GM21825 (cell line): ENCODE measurements around the gene HLA-DRB5.
"Not testable (repeated sequence)": the region's sequence is repeated elsewhere in the genome, so short reads cannot be mapped to it uniquely, and the experiment has no call there.

Experiments used
- ATAC-seq: cut with Tn5 transposase; IDR thresholded peaks from one replicate; pipeline ENCODE4 v1.9.1; 2021; ENCODE audit warnings: mild to moderate bottlenecking, moderate library complexity; ENCODE audit not compliant: unreplicated experiment

HLA-DRB5 gene

DNA sequence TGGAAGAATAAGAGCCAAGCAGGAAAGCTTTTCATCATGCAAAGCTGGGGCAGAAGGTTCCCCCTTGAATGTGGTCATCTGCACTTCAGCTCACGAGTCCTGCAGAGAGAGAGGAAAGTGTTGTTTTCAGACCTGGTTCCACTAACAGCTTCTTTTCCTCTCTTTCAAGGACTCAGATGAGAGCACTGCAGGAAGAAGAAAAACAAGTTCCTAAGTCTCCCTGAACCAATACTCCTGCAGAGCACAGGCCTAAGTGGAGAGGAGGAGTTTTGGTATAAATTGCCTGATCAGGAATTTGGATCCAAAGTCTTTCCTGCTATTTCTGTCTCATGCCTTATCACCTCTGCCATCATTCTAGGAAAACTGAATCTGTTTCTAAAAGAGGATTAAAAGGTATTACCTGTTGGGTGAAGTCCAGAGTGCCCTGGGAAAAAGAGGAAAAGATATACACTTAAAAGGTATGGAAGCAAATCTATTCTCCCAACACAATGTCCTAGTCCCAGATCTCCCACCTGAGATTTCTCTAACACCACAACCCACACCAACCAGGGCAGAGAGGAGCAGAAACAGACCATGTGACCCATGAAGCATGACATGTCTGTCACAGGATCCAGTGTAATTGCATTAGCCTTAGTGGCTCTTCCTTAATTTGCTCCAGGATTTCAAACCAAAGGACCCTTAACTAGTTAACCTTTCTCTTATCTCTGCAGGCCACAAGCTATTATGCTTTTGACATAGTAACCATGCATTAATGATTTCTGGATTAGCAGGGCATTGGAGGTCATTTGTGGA is 12.2 kb downstream of the HLA-DRB5 start:
- ATAC-seq = no peak

DNA sequence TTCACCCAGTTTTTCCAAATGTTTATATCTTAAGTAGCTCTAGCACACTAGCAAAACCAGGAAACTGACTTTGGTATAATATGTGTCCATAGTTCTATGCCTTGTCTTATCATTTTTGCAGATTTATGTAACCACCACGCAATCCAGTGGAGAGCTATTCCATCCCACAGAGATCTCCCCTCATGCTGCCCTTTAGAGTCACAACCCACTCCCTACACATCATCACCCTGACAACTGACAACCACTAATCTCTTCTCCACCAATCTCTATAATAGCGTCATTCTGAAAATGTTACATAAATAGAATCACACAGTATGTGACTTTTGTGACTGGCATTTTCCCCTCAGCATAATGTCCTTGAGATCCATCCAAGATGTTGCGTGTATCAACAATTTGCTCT is 29.1 kb downstream of the HLA-DRB5 start:
- ATAC-seq = no peak

DNA sequence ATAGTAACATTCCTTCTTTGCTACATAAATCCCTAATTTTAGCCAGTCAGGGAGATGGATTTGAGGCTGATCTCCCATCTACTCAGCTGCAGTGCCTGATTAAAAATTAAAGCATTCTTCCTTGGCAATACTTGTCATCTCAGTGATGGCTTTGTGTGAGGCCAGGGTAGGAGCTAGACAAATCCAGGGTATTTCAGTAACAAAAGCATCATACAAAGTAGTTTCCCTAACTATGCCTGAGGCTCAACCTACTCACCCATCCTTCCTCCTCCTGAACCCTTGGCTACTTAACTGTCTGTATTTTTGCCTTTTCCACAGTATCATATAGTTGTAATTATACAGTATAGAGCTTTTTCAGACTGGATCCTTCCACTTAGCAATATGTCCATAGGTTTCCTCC is 37.7 kb downstream of the HLA-DRB5 start:
- ATAC-seq = no peak

DNA sequence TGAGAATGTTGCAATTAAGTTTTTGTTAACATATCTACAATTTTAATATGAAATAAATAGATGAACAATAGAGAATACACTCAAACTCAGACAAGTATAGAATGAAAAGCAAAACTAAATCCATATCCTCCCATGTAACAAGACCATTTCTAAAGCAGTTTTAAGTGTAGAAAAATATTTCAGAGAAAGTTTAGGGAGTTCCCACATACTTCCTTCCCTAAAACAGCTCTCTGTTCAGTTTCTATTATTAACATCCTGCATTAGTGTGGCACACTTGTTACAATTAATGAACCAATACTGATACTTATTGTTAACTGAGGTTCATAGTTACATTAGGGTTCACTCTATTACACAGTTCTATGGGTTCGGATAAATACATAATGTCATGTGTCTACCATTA is 38.4 kb downstream of the HLA-DRB5 start:
- no peak for ATAC-seq

DNA sequence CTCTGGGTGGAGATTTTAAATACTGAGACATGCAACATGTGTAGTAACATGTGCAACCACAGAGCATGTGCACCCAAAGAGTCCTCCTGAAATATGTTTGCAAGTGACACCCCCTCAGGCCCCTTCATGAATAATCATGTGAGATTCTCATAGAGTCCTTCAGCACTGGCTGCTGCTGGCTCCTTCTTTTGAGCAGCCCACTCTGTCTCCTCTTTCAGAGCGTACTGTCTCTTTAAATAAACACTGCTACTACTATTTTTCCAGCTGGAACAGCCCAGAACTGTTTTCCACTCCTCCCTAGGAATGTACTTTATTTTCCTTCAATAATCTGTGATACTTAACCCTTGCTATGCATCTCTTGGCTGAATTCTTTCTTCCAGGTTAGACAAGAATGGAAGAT is 42.0 kb downstream of the HLA-DRB5 start:
- ATAC-seq = no peak

DNA sequence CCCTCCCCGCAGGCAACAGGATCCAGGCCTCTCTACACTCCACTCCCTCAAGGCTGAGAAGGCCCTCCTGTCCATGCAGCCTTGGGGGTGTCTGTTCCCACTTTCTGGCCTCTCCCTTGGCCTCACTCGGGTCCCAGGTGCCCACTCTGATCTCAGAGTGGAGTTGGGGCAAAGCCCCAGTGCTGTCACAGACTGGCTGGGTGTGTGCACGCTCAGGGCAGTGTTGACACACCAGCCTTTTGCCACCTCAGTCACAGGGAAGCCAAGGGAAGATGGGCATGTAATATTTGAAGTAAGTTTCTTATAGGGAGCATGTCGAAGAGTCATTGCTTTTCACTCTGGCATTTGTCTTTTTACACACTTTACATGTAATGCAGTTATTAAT is 45.5 kb downstream of the HLA-DRB5 start:
- no peak for ATAC-seq

DNA sequence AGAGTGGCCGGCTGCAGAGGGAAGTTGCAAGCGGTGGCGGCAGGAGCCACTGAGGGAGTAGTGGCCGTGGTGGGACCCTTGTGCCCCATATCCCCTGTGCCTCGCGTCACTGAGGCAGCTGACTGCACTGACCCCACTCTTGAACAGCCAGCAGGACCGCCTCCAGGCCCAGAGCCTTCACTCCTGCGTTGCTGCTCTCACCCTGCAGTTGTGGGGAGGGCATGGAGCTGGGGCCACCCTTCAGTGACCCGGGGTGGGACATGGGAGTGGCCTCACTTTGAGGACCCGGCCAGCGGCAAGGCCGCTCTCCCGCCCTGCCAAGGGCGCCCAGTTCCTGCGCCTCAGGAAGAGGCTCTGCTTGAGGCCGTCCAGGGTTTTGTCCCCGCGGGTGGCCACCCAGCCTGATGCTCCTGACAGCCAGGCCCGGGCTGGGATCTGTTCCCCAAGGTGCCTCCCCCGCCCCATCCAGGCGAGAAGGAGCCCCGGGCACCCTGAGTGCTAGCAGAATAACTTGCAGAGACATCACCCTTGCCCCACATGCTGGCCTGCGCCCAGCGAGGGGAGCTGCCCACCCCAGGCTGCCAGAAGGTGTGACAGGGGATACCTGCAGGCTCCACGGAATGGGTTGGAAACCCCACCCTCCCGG is 46.0 kb downstream of the HLA-DRB5 start:
- no peak for ATAC-seq

DNA sequence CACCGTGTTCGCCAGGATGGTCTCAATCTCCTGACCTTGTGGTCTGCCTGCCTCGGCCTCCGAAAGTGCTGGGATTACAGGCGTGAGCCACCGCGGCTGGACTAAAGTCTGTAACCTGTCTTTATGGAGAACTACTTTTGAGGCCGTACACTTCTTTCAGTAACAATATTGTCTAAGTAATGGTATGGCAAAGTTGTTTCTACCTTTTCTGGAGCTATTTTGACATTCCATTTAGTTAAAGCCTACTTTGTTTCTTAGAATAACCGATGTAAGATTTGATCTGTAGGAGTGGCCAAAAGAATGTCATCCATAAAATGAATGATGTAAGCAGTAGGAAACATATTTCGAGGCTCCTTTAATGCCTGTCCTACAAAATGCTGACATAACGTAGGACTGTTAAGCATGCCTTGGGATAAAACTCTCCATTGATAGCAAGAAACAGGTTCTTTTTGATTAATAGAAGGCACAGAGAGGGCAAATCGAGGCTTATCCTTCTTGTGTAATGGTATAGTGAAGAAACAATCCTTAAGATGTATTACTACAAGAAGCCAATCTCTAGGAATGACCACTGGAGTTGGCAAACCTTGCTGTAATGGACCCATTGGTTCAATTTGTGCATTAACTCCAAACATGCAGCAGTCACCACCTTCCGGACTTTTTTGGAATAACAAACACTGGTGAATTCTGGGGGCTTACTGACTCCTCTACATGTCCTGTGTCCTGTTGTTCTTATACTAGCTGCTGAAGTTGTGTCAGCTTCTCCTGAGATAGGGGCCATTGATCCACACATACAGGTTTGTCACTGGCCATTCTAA is 54.5 kb downstream of the HLA-DRB5 start:
- no peak for ATAC-seq

DNA sequence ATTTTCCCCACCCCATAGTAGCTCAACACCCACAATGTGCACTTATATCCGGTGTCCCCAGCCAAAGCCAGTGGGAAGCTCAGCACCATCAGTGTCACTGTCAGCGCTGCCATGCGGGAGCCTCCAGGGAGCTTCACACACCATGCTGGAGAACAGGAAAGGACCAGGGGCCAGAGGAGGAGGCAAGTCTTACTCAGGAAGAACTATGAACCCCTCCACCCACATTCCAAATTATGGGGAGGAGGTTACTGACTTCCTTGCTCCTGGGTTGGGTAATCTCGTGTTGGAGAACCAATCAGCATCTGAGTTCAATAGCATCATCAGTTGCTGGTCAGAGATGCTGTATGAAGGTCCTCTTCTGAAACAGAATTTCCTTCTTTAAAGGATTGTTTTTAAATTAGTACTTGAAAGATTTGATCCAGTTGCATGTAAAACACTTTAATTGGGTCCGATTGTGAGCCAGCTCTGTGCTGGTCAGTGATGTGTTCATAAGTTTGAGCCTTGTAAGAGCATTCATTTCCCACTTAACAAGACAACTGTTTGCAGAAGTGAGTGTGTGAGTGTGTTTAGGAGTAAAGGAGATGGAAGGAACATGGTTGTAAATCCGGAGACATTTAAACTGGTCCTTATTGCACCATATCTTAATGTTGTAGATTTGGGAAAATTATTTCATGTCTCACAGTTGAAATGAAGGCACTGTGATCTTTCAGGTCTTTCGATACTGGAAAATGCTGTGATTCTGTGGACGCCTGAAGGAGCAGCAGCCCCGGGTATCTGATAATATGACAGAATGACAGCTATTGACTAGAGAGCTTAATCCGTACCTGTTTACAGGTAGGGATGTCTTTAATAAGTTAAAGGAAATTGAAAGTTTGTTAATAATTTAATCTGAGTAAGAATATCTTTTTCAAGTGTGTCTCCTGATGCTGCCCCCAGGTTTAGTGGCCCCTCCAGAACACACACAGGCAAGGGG is 56.4 kb downstream of the HLA-DRB5 start:
- ATAC-seq = peak; percentile 87

DNA sequence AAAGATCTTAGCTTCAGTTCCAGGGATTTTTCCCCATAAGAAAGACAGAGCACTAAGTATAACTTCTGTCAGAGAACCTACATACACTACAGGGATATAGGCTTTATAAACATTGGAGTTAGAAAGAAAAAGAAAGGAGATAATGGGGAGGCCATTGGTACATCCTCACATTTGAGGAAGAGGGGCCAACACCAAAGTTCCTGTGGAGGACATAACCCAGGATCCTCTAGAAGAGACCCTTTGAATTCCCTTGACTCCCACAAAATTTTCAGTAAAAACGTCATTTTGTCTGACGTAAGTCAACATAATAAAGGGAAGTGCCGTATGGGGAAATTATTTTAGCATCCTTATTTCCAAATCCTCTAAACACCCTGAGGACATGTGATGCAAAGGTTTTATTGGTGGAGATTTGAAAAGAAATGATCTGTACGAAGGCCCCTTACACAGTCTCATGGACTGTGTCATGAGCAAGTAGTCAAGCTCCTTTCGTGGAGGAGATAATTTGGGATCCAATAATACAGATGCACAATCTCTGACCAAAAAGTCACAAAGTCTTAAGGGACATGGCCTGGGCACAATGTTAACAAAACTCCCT is 57.2 kb downstream of the HLA-DRB5 start:
- no peak for ATAC-seq

DNA sequence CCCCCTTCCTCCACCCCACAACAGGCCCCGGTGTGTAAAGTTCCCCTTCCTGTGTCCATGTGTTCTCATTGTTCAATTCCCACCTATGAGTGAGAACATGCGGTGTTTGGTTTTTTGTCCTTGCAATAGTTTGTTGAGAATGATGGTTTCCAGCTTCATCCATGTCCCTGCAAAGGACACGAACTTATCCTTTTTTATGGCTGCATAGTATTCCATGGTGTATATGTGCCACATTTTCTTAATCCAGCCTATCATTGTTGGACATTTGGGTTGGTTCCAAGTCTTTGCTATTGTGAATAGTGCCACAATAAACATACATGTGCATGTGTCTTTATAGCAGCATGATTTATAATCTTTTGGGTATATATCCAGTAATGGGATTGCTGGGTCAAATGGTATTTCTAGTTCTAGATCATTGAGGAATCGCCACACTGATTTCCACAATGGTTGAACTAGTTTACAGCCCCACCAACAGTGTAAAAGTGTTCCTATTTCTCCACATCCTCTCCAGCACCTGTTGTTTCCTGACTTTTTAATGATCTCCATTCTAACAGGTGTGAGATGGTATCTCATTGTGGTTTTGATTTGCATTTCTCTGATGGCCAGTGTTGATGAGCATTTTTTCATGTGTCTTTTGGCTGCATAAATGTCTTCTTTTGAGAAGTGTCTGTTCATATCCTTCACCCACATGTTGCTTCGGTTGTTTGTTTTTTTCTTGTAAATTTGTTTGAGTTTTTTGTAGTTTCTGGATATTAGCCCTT is 62.2 kb downstream of the HLA-DRB5 start:
- not testable (repeated sequence) for ATAC-seq
